HepG2 (cell line): ENCODE measurements around the gene CCDC34. TPM values are rescaled to one million over a fixed set of nuclear protein-coding genes. Genes with fewer than 3 reads are reported as not detected.
"Not testable (repeated sequence)": the region's sequence is repeated elsewhere in the genome, so short reads cannot be mapped to it uniquely, and the experiment has no call there.

Experiments
- AHDC1 ChIP-seq: sonication (generic); formaldehyde crosslinking; IDR thresholded peaks from 2 replicates; pipeline ENCODE4 v1.5.1; 2020; ENCODE audit warnings: mild to moderate bottlenecking, missing genetic modification reagents, borderline replicate concordance
- ARID5B ChIP-seq: IDR thresholded peaks from 2 replicates; pipeline ENCODE4 v1.4.0; 2020; ENCODE audit warnings: mild to moderate bottlenecking, missing genetic modification reagents
- FOXA1 ChIP-seq, 2 experiments: fragments of 450-650 bp in 1 of 2; sonication (generic) in 1 of 2; formaldehyde crosslinking in 1 of 2; IDR thresholded peaks; 2 replicates each; pipeline versions ENCODE4 v1.4.0 to v1.6.1; 2016 to 2020; ENCODE audit warnings: missing genetic modification reagents in 1 of 2
- MED1 ChIP-seq: sonication (generic); formaldehyde crosslinking; IDR thresholded peaks from 2 replicates; pipeline ENCODE4 v1.4.0; 2020; ENCODE audit warnings: missing genetic modification reagents
- NR2F6 ChIP-seq, 2 experiments: IDR thresholded peaks; 2 replicates each; pipeline ENCODE4 v1.6.1; 2016; ENCODE audit warnings: antibody characterized with exemption in 1 of 2, mild to moderate bottlenecking in 1 of 2
- PAXIP1 ChIP-seq: sonication (generic); formaldehyde crosslinking; conservative IDR thresholded peaks from 2 replicates; pipeline ENCODE4 v1.4.0; 2020; ENCODE audit warnings: mild to moderate bottlenecking, missing genetic modification reagents, moderate library complexity
- SAP130 ChIP-seq: IDR thresholded peaks from 2 replicates; pipeline ENCODE4 v1.6.1; 2016; ENCODE audit warnings: low read depth
- SOX13 ChIP-seq, 3 experiments: fragments of 450-650 bp in 1 of 3; sonication (generic) in 1 of 3; formaldehyde crosslinking in 1 of 3; IDR thresholded peaks in 2 of 3; conservative IDR thresholded peaks in 1 of 3; 2 replicates each; pipeline versions ENCODE4 v1.5.0 to v1.6.1; 2016 to 2020; ENCODE audit warnings: antibody characterized with exemption in 1 of 3, mild to moderate bottlenecking in 1 of 3, missing compliant biosample characterization in 1 of 3, missing genetic modification reagents in 1 of 3, moderate library complexity in 1 of 3
- ZBTB7B ChIP-seq: sonication (generic); formaldehyde crosslinking; IDR thresholded peaks from 2 replicates; pipeline ENCODE4 v1.4.0; 2020; ENCODE audit warnings: missing genetic modification reagents
- ZMYM4 ChIP-seq: sonication (generic); formaldehyde crosslinking; IDR thresholded peaks from 2 replicates; pipeline ENCODE4 v1.8.1; 2023; ENCODE audit warnings: mild to moderate bottlenecking, missing genetic modification reagents
- polyA plus RNA-seq, 8 experiments: library from polyadenylated mRNA; depleted of rRNA in 3 of 8; stranded (reverse) in 7 of 8; unstranded in 1 of 8; fragments of >200 nt; fragmentation: Illumina TruSeq in 4 of 8; extraction: Trizol in 4 of 8; gene quantifications; 2 replicates each; pipeline versions ENCODE4 v1.2.1 to v1.2.3, GENCODE V29; 2011 to 2016; ENCODE audit warnings: low read depth in 4 of 8, missing spikeins in 1 of 8, mixed read lengths in 1 of 8; ENCODE audit not compliant: insufficient read depth in 1 of 8
- total RNA-seq, 5 experiments: library from RNA; depleted of rRNA; stranded (reverse); fragments of >200 nt; fragmentation: Illumina TruSeq; extraction: Trizol; gene quantifications; 2 replicates each; pipeline ENCODE4 v1.2.3, GENCODE V29; 2016; ENCODE audit warnings: low read depth in 1 of 5

CCDC34 gene
- total and polyA plus RNA-seq, 2 of the 13 experiments (the other 11 are each of a cell fraction or from before 2014, with no cell fraction given): 7.6 to 34.3 TPM

- TF ChIP-seq ZBTB7B (peak; percentile 32; the same call in 1 of the 2 replicates), PAXIP1 (CRISPR knock-in tag) (peak; percentile 72; the same call in 1 of the 2 replicates), FOXA1 (CRISPR knock-in tag; IDR thresholded peaks at IDR 0.05) (0 out of 2 replicates have a peak, but pooled peaks have one; percentile 16), SAP130 (CRISPR knock-in tag) (peak; percentile 17; the same call in 1 of the 2 replicates), MED1 (0 out of 2 replicates have a peak, but pooled peaks have one; percentile 21), SOX13 (CRISPR knock-in tag; conservative IDR thresholded peaks at IDR 0.05 in 1 of 2, IDR thresholded peaks at IDR 0.05 in 1 of 2) (peak in 1 of 2 experiments; percentile 46; a peak in 2 of 4 replicates), AHDC1 (peak; percentile 80; the same call in 1 of the 2 replicates), NR2F6 (IDR thresholded peaks at IDR 0.05) (peak; percentile 77), NR2F6 (CRISPR knock-in tag; IDR thresholded peaks at IDR 0.05) (peak; percentile 87), ARID5B (CRISPR knock-in tag) (peak; percentile 70), ZMYM4 (CRISPR knock-in tag) (0 out of 2 replicates have a peak, but pooled peaks have one; percentile 34)
- not testable (repeated sequence) for TF ChIP-seq FOXA1, SOX13 (IDR thresholded peaks at IDR 0.05)
Measured at GRCh38 chr11:27334764-27335163, 28.3 kb downstream of the CCDC34 start (continued).
